Stimulated activated naive CD4-positive, alpha-beta T cell (primary cell): ENCODE data around the gene SULT6B1.
"Not testable (repeated sequence)": the region's sequence is repeated elsewhere in the genome, so short reads cannot be mapped to it uniquely, and the experiment has no call there.

Experiments
- DNase-seq, 6 experiments: peaks; one replicate each; lab custom pipeline; 2025; lab: John Stamatoyannopoulos, UW

Gene SULT6B1

DNA sequence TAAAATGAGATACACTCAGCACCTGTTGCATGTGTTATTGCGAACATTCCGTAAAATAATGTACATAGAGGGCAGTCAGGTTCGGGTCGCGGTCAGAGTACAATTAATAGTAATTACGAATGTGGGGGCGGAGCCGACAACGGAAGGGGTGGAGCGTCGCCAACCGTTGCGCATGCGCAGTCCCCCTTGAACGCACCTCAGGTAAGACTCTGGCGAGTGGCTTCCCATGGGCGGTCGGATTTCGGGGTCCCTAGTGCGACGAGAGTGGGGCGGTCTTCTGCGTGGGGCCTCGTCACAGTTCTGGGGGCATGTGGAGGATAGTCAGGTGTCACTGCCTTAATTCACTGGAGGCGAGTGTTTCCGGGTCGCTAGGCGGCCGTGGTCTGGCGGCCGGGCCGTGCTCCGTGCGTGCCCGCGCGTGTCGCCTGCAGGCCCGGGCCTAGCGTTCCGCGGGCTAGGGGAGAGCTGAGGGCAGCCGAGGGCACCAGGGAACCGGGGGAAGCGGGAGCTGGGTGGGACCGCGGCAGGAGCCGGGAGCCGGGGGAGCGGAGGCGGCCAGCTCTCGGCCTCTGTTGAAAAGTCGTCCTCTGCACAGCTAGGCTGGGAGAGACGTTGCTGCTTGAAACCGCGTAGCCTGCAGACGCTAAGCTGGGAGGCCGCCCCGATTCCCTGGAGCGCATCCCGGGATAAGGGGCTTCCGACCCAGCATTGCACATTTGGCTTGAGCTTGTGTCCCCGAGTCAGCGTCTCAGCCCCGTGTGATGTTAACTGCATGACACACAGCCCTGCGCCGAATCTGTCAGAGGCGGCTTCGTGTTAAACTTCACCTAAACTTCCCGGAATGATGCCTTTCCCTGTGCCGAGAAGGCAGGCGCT, 8.1 kb upstream of the SULT6B1 start, which contains the start of gene CEBPZOS:
CEBPZOS (plus strand) TSS at position 177 of the 876 bp plus-strand sequence. CDS start 3,209 bp downstream, outside the sequence.
- DNase-seq: peak; percentile 70 to 93 (median 87)

DNA sequence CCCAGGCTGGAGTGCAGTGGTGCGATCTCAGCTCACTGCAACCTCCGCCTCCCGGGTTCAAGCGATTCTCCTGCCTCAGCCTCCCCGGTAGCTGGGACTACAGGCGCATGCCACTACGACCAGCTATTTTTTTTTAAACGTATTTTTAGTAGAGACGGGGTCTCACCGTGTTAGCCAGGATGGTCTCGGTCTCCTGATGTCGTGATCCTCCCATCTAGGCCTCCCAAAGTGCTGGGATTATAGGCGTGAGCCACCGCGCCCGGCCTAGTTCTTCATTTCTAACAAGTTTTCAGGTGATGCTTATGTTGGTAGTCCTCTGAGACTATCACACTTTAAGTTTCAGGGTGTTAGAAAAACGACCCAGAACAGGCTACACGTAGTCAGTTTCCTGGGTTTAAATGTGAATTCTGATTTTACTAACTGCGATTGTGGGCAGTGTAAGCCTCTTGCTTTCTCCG, 7.4 kb upstream of the SULT6B1 start:
- DNase-seq: not testable (repeated sequence)

DNA sequence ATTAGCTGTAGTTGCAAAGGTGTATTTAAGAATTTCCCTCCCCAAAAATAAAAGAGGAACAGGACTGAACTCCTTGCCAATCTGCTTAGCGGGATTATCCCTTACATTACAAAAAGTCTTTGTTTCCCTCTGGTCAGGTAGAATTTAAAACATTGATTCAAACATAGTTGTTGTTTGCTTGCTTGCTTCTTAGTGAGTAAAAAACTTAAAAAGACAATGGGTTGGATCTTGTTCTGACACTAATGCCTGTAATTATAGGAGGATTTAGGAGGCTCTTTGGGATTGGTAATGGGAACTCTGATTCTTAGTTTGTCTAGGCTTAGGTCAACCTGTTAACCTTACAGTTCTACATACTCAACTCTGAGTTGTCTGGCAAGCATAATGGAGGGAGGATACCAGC, 4.1 kb upstream of the SULT6B1 start:
- no peak for DNase-seq

DNA sequence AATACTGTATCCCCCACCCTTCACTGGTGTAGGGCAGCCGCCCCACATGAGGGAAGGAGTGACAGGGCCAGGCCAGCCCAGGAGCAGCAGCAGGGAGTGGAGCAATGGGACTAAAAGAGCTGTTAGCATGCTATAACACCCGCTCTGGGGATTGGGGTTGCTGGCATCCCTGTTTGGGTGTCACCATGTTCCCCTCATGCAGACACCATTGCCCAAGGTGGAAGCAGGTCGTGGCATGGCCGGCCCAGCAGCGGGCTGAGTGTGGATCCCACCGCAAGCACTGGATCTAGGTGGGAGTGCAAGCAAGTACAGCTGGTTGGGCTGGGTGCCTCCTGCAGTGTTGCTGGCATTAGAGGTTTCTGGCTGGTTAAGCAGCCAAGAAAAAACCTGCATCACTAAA, 3.3 kb upstream of the SULT6B1 start:
- no peak for DNase-seq

DNA sequence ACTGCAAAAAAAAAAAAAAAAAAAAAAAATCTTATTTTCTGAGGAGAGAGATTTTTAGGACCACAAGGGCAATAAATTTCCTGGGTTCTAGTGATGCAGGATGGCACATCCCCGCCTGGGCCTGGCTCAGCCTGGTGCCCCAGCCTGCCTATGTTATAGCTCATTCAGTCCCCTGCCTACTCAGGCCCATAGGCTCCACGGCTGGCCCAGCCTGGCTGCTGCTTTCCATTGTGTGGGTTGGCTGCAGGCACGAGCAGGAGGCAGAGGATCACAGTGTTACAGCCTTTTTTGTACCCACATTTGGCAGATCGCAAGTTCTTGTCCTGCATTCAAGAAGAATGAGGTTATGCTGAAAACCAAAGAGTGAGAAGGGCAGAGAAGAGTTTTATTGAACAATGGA, 2.8 kb upstream of the SULT6B1 start:
- DNase-seq: no peak

DNA sequence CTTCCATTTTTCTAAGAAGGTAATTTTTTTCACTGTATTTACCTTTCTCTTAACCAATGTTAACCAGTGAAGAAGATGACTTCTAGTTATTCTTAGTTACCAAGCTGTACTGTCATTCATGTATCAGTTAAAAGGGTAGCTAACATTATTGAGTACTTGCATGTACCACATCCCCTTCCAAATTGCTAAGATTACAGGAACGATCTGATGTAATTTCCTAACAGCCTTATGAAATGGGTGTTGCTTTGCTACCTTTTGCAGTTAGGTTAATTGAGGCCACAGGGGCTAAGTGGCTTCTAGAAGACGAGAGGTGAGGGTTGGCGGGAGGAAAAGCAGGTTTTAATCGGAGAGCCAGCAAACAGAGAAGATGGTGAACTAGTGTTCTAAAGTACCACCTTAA, 1.8 kb upstream of the SULT6B1 start:
- DNase-seq: no peak

DNA sequence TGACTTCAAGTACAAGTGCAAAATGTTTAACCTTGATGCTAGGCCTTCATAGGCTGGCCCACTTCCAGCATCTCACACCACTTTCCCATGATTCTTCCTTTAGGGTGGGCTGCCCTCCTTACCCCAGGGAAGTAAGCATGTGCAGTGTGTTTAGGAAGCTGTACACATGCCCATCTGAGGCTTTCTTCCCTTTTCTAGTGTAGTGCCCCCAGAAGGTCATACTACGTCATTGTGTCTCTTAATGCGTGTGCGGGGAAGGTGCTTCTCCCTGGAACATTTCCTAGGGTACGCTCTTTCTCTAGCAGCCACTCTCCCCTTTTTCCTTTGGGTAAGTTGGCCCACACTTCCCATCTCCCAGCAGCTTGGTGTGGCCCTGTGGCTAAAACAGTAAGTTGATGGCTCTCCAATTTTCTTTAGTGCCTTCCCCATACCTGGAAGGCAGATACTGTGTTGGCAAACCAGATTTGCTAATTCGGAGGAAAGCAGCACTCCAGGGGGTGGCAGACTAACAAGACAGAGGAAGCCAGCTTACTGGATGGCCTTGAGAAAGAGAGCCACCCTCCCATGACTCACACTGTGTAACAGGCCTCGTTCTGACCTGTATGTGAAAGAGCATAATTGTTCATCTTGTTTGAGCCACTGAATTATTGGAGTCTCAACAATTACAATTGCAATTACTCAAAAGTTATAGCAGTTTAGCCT, 1.1 kb upstream of the SULT6B1 start:
- no peak for DNase-seq

DNA sequence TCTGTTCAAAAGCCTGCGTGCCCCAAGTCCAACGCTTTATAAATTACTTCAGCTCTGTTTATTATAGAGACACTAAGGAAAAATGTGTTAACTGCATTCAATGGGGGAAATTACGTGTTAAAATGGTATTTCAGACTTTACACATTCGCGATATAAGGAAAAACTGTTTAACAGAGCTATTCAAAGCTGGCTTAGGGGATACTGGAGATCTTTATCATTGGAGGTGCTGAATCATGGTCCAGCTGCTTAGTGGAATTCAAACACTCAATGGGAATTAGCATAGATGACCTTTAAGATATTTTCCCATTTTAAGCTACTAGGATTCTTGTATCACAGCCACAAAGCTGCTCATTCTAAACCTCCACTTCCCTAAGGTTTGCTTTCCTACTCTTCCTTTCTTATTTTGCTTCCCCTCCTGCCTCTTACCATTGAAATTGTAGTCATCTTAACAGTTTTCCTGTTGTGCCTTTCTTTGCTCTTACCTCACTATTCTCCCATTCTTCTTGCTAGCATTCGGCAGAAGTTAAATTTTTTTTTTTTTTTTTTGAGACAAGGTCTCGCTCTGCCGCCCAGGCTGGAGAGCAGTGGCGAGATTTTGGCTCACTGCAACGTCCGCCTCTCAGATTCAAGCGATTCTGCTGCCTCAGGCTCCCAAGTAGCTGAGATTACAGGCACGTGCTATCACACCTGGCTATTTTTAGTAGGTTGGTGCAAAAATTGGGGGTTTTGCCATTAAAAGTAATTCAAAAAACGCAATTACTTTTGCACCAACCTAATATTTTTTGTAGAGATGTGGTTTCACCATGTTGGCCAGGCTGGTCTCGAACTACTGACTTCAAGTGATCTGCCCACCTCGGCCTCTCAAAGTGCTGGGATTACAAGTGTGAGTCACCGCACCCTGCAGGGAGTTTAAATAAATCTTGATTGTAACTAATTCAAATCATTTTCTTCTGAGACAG, 6.5 kb downstream of the SULT6B1 start:
- DNase-seq: no peak

DNA sequence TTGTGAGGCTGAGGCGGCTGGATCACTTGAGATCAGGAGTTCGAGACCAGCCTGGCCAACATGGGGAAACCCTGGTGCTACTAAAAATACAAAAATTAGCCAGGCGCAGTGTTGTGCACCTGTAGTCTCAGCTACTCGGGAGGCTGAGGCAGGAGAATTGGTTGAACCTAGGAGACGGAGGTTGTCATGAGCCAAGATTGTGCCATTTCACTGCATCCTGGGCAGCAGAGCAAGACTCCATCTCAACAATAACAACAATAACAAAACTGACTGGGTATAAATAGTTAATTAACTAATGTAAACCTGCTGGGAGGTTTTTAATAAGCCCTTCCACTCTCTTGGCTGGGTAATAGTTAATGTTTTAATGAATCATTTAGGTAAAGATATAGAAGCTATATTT, 7.8 kb downstream of the SULT6B1 start:
- DNase-seq: no peak

DNA sequence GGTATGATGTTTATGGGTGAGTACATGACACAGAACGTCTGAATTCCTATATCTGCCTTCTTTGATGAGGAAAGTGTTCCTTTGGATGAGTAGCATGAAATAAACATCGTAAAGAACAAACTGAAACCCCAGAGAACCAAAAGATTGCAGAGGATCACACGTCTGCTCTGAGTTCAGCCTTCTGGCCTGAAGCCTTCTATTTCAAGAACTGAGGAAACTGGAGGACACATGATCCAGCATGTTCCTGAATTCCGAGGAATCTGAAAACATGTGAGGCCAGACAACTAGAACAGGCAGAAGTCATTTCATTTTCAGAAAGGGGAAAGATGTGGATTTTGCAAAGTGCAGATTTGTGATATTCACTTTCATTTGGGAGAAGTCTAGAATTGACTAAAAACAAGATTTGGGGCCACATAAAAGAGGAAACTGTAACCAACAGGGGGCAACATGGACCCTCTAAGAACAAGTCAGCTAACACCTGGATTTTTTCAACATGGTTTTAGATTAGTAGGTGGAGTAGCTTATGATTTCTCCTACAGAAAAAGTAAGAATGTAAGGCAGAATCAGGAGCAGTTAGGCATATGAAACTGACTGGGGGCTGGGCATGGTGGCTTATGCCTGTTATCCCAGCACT, 8.3 kb downstream of the SULT6B1 start:
- no peak for DNase-seq

DNA sequence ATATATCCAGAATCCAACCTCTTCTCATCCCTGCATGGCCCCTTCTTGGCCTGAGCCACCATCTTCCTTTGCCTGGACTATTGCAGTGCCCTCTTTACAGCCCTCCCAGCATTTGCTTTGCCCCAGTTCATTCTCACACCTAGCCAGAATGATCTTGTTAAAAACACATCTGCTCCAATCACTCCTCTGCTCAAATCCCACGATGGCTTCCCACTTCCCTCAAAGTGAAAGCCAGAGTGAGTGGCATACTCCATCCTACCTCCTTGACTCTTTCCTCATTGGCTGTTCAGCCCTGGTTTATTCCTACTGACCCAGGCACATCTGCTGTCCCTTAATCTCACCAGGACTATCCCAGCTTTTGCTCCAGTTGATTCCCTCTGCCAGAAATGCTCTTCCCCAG, 14.7 kb downstream of the SULT6B1 start:
- DNase-seq: no peak

DNA sequence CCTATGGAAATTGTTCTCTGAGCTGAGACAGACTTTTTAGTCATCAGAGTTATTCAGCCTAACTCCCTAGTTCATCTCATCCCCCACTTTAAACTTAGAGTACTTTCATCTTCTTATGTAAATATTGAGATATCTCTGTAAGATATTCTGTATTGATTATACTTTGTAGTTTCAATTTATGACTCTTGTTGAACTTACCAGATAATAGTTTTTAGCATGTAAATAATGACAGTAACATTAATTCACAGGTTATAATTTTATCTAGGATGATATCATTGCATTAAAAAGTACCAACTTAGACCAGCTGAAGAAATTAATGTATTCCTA, 16.9 kb downstream of the SULT6B1 start:
- no peak for DNase-seq

DNA sequence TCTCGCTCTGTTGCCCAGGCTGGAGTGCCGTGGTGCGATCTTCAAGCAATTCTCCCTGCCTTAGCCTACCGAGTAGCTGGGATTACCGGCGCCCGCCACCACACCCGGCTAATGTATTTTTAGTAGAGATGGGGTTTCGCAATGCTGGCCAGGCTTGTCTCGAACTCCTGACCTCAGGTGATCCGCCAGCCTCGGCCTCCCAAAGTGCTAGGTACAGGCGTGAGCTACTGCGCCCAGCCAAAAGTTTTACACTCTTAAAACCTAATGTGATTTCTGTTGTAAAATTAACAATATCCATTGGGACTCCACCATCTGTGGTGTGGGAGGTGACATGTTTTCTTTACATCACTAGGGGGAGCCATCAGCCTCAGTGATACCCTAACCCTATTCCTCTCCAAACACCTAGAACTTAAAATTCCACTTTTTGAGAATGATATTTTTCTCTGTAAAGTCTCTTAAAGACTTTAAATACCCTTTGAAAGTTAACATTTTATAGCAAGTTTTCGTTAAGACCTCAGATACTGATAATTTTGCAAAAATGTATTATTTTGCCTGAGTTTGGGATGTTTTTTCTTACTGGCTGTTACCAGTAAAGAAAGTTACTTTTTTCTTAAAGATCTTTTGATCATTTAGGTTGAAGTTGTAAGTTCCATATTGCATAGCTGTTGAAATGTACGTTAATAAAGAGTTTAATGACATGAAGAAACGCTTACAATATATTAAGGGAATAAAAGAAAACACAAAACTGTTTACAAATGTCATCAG, 20.1 kb downstream of the SULT6B1 start:
- peak in 2 of 6 experiments; percentile 32 for DNase-seq

DNA sequence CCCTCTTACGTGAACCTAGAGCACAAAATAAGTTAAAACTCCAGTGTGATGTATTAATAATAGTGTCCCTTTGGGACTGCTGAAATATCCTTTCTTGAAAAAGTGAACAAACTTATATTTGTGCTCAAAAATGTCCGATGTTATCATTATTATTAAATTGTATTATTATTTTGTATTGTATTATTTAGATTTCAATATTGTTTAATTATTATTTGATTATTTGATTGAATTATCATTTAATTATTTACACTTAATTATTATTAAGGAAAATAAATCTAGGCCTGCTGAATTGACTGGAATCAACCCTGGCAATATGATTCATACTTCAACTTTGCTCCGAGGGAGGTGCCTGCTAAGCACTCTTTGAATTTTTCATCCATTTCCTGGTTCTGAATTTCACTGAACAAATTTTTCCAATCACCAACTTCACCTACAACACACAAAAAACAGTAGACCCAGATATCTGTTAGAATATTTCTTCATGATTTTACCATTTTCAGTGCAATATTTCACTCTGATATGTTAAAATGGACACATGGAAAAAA, 20.8 kb downstream of the SULT6B1 start:
- no peak for DNase-seq

DNA sequence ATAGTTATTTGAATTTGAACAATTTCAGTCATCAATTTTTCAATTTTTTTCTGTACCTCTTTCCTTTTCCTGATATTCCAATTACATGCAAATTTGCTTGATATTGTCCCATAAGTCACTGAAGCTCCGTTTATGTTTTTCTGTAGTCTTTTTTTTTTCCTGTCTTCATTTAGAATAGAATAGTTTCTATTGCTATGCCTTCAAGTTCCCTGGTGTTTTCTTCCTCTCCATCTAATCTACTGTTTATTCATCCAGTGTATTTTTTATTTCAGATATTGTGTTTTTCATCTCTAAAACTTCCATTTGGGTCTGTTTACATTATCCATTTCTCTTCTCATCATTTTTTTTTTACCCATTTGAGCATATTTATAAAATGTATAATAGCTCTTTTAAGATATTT, 23.7 kb downstream of the SULT6B1 start:
- DNase-seq: no peak

DNA sequence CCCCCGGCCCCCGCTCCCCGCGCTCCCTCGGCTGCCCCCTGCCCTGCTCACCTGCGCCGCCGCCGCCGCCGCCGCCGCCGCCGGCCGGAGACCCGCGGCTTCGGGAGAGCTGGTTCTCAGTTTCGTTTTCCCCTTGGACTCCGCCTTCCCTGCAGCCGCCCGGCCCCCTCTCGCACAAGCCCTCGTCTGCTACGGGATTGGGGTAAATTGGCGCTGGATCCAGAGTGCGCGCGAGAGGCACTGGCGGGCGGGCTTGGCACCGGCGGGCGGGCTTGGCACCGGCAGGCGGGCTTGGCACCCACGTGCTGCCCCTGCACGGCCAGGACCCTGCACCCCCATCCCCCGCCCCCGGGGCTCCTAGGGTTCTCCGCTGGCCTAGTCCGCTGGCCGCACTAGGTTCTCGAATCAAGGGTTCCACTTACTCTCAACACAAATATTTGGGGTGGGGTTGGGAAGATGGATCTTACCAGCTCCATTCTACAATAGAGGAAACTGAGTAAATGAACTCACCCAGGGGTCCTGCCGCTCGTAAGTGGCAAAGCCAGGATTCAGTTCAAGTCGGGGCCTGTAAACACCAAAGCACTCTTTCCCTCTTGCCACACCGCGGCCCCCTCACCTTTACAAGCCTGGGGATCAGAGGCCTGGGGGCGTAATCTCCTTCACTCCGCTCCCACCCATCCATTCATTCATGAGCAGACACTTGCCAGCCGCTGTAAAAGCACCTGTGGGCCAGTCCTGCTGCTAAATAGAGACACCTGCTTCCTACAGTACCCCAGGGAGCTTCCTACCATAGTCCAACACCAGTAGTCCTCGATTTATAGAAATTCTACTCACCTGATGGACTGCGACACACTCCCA, 31.4 kb downstream of the SULT6B1 start, which contains the start of gene EIF2AK2:
EIF2AK2 (minus strand) TSS at position 124 of the 858 bp plus-strand sequence. CDS start 9,174 bp downstream, outside the sequence.
- DNase-seq: peak; percentile 65 to 81 (median 78)

DNA sequence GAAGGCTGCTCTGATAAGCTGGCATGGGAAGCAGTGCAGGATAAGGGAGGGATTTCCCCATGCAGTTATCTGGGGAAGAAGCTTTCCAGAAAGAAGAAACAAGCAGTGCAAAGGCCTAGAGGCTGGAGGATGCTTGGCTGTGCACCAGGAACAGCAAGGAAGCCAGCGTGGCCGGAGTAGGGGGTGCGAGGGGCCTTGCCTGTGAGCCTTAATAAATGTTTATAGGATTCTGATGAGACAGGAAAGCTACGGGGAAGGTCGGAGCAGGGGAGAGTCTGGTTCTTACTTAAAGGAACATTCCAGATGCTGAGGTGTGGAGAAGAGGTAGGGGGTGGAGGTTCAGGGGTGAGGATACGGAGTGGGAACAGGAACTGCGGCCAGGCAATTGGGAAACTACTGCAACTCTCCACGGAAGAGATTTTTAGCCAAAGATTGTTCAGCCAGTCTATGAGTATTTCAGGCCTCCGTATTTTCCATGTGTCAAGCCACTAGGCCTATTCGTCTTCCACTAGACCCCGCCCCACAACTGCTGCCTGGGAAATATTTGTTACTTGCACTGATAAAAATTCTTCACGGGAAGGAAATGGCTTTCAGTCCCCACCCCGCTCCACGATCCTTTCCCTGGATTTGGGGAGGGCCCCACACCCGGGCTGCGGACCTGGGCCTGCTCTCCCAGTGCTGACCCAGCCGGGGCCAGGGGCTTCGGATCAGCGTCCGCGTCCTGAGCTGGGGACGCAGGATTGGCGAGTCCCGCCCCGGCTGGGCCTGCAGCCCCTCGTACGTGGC, 32.2 kb downstream of the SULT6B1 start:
- DNase-seq: peak in 5 of 6 experiments; percentile 13 to 70 (median 46)

DNA sequence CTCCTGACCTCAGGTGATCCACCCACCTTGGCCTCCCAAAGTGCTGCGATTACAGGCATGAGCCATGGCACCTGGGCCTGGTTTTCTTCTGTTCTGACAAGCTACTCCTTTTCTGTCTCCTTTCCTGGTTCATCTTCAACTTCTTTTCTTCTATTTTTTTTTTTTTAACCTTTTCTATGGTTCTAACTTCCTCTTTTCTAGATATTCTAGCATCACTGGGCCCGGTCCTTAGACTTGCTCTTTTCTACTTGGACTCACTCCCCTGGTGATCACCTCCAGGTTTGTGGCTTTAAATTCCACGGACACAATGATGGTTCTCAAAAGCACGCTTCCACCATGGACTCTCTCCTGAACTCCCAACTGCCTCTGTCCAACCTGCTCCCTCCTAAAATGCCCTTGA, 33.7 kb downstream of the SULT6B1 start:
- DNase-seq: no peak

DNA sequence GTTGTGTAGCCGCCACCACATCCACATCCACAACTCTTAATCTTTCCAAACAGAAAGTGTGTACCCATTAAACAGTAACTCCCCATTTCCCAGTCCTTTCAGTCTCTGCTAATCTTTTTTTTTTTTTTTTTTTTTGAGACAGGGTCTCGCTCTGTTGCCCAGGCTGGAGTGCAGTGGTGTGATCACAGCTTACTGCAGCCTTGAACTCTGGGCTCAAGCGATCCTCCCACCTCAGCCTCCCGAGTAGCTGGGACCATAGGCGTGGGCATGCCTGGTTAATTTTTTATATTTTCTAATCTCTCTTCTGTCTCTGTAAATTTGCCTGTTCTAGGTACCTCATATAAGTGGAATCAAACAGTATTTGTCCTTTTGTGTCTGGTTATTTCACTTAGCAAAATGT, 35.2 kb downstream of the SULT6B1 start:
- no peak for DNase-seq
